Activated CD4-positive, alpha-beta T cell treated with anti-CD3 and anti-CD28 coated beads, Interleukin-2, Interleukin-4, amounts not matched to agents 100 ng/mL and 50 ng/mL, durations not matched to agents 16 hours and 8 hours (primary cell): Measurements from ENCODE around the gene MOV10L1.
A peak's percentile ranks its signal among the peaks of the same experiment; 100 is the strongest.
"Not testable (repeated sequence)": the region's sequence is repeated elsewhere in the genome, so short reads cannot be mapped to it uniquely, and the experiment has no call there.

ENCODE experiments used
- DNase-seq: peaks from one replicate; pipeline ENCODE4 v3.0.0-alpha.2; 2020; ENCODE audit warnings: low spot score

MOV10L1 gene

DNA sequence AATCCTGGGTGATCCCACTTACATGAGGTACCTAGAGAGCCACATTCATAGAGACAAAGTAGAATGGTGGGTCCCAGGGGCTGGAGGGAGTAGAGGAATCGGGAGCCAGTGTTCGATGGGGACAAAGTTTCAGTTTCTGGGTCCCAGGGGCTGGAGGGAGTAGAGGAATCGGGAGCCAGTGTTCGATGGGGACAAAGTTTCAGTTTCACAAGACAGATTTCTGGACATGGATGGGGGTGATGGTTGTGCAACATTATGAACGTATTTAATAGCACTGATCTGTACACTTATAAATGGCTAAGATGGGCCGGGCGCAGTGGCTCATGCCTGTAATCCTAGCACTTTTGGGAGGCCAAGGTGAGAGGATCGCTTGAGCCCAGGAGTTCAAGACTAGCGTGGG is 115.2 kb downstream of the MOV10L1 start:
- not testable (repeated sequence) for DNase-seq

DNA sequence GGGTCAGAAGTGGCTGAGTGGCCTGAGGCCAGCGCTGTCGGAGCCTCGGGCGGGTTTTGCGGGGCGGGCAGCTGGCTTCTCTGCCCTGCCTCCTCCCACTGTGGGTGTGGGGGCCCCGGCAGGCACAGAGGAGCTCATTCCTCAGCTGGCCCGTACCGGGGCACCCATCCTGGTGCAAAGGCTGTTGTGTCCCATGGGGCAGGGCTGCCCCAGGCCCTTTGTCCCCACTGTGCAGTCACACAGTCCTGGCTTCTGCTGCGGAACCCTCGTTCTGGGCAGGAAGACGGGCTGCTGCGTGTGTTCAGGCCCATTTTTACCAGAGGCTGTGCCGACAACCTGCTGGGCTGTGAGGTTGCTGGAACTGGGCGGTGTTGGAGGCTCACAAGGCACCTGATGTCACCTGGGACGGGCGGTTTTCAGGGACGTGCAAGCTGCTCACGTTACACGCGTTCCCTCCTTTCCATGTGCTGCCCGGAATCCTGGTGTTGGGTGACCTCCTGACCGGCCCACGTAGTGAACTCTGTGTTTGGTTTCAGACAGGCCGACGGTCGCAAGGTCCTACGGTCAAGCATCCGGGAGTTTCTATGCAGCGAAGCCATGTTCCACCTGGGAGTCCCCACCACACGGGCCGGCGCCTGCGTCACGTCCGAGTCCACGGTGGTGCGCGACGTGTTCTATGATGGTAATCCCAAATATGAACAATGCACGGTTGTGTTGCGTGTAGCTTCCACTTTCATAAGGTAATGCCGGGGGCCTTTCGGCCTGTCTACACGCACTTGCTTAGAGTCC is 116.2 kb downstream of the MOV10L1 start:
- DNase-seq, result no peak

DNA sequence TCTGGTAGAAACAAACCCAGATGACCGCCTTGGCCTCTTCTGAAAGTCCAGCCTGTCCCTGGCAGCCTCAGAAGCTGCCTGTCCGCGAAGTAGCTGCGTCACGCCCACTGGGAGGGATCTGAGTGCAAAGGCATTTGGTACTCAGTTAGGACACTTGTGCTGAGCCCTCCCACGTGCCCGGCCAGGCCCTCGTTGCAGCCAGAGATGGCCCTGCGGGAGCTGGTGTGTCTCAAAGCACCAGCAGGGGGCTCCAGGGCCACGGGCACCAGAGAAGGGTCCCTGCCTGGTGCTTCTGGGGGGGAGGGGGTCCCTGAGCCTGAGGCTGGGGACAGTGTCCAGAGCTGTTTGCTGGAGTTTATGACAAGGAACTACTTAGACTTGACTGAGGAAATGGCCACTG is 116.8 kb downstream of the MOV10L1 start:
- DNase-seq, result no peak

DNA sequence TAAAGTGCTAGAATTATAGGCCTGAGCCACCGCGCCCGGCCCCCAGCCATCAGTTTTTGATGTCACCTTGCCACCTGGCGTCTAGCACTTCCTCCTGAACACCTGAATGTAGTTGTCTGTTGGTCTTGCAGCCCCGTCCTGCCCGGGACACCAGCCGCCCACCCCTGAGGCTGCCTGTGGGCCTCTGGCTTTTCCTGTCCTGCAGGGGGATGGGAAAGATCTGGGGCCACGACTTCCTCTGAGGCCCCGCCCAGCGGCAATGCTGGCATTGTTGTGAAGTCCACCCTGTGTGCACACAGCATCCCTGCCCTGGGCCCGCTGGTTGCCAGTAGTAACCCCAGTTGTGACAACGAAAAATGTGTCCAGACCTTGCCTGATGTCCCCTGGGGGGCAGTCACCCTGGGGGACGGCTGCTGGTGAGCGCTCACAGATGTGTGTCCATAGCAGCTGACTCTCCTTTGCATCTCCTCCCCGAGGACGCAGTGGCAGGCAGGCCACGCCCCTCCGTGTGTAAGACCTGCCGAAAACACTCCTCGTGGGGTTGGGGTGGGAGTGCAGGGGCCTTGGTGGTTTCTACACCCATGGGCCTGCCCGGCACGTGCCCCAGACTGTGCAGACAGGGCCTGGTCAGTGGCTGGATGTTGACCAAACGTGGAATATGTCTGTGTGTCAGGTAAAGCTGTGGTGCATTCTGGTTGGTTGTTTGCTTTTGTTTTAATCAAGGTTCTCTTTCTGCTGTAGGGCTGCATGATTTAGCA is 117.8 kb downstream of the MOV10L1 start:
- DNase-seq, result no peak

DNA sequence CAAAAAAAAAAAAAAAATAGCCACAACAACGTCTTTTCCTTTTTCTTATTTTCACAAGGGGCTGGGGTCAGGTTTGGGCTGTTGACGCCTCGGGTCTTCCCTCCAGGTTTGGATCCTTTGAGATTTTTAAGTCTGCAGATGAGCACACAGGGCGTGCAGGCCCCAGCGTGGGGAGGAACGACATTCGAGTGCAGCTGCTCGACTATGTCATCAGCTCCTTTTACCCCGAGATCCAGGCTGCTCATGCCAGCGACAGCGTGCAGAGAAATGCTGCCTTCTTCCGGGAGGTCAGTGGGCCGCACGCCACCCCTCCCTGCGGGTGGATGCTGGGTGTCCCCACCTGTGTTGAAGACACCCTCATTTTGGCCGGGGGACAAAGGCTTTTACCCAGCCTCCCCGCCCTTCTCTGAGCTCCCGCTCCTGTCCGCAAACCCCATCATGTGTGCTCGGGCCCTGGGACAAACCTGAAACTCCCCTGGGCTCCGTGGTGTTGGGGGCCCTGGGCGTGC is 118.7 kb downstream of the MOV10L1 start:
- DNase-seq, result no peak

DNA sequence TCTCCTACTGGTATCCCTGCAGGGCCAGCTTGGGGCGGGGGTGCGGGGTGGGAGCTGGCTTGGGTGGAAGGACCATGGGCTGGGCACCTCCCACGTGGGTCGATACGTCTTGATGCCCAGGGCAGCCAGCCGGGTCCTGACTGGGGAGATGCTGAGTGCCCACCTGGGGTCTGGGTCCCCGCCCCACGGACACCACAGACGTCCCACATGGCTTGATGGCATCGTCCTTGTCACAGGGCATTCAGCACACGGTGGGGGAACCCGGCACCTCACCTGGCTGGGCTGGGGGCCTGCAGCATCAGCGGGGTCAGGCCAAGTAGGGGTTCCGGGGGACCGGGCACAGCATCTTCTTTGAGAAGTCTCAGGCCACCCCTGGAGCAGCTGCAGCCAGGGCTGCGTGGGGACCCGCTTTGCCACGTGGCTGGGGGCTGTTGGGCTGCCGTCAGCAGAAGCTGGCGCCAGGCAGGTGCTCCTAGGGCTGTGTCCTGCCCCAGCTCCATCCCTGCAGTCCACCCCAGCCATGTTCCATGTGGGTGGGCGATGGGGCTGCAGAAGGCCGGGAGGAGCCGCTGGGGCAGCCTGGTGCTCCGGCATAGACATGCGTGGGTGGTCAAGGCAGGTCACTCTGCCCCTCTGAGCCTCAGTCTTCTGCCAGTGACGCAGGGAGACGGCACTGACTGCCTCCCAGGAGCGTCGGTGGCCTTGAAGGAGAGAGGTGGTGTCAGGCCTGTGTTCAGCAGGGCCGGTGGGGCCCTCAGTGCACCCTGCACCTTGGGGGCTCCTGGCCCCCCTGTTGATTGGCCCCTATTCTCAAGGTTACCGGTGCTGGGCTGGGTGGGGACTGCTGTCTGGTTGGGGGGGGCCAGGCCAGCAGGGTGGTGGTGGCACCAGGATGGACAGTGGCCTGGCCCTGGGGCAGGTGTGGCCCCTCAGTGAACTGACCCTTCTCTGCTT is 119.4 kb downstream of the MOV10L1 start:
- no peak for DNase-seq

DNA sequence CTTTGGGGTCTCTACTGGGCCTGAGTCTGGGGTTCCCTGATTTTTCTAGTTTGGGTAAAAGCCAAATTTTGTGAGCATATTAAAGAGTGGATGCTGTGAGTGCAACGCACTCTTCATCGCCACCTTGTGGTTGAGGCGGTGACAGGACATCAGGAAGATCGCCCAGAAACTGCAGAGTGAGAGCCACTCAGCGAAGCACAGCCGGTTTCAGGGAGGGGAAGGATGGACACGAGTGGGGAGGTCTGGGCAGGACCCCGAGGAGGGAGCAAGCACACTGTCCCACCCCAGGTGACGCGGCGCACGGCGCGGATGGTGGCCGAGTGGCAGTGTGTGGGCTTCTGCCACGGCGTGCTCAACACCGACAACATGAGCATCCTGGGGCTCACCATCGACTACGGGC is 120.1 kb downstream of the MOV10L1 start:
- peak; percentile 70 for DNase-seq

DNA sequence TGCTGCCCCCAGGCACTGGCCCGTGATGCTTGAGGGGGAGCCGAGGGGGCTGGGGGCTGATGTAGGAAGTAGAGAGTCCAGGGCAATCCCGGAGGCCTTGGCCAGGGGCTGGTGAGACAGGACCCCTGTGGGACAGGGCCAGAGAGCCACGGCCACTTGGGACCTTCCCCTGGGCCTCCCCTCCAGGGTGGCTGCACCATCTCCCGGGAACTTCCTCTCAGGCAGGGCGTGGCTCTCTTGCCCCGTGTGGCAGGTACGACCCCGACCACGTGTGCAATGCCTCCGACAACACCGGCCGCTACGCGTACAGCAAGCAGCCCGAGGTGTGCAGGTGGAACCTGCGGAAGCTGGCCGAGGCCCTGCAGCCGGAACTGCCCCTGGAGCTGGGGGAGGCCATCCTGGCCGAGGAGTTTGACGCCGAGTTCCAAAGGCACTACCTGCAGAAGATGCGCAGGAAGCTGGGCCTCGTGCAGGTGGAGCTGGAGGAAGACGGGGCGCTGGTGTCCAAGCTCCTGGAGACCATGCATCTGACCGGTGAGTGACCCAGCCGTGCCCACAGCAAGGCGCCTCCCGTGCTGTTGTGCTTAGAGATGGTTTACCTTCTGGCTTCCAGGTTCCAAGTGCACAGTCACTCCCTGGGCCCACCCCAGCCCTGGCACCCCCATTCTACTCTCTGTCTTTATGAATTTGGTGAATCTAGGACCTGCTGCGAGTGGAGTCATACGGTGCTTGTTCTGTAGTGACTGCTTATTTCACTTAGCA is 120.8 kb downstream of the MOV10L1 start:
- no peak for DNase-seq

DNA sequence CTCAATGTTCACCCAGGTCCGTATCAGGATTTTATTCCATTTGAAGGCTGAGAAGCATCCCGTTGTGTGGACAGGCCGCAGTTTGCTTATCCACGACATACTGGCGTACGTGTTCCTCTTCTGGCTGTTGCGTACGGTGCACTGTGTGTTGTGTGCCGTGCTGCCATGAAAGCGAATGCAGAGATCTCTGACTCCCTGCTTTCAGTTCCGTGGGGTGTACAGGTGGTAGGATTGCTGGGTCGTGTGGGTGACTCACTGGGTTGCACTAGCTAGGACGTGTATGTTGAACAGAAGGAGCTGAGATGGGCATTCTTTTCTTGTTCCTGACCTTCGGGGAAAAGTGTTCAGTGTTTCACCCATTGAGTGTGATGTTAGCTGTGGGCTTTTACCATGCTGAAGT is 121.3 kb downstream of the MOV10L1 start:
- no peak for DNase-seq
